ENCODE results near the gene CLDN8. TPM values are rescaled to one million over a fixed set of nuclear protein-coding genes. Genes with fewer than 3 reads are reported as not detected.

CLDN8 gene
- total RNA-seq, 1 experiment from 2014 or later: 0.45 TPM

DNA sequence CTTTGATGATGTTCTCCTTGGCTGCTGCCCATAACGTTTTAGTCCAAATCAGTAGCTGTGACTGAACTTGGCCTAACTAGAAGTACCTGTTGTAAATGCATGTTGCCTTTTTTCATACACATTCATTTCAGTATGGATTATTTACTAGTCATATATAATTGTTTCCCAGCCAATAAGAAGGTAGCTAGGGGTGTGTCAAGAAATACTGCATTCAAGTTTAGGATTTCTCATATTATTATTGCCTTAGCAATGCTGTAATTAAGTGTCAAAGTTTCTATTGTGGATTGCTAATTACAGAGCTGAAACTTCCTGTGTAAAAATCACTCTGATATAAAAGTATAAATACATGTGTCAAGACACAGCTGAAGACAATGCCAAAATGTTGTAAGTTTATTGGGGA, 49.2 kb downstream of the CLDN8 start, which contains the start of gene CLDN17:
CLDN17 (minus strand) TSS at position 101 of the 400 bp plus-strand sequence. CDS start 188 bp downstream, outside the sequence.
- H3K27me3 Mint-ChIP-seq (ENCODE audit: unreplicated experiment): no peaks in the 10 kb centered on the region
- no peaks in the 10 kb centered on the region for H3K9me3 Mint-ChIP-seq (ENCODE audit: low read depth, unreplicated experiment)
- CTCF ChIA-PET: no interaction called here
- DNase-seq: no peak
- BruUV-seq (replicated peaks): no TSS peak
- TF ChIP-seq, protein P1, sequence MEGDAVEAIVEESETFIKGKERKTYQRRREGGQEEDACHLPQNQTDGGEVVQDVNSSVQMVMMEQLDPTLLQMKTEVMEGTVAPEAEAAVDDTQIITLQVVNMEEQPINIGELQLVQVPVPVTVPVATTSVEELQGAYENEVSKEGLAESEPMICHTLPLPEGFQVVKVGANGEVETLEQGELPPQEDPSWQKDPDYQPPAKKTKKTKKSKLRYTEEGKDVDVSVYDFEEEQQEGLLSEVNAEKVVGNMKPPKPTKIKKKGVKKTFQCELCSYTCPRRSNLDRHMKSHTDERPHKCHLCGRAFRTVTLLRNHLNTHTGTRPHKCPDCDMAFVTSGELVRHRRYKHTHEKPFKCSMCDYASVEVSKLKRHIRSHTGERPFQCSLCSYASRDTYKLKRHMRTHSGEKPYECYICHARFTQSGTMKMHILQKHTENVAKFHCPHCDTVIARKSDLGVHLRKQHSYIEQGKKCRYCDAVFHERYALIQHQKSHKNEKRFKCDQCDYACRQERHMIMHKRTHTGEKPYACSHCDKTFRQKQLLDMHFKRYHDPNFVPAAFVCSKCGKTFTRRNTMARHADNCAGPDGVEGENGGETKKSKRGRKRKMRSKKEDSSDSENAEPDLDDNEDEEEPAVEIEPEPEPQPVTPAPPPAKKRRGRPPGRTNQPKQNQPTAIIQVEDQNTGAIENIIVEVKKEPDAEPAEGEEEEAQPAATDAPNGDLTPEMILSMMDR (IDR thresholded peaks at IDR 0.05; ENCODE audit: unreplicated experiment): no peak
- H3K4me1 Mint-ChIP-seq (ENCODE audit: low read depth, unreplicated experiment): no peaks in the 10 kb centered on the region
- H3K27ac Mint-ChIP-seq (ENCODE audit: unreplicated experiment): no peak within 1 kb of the TSS
- no peak within 1 kb of the TSS for H3K4me3 Mint-ChIP-seq (ENCODE audit: low read depth, unreplicated experiment)
- H3K36me3 Mint-ChIP-seq (ENCODE audit: insufficient read depth, unreplicated experiment): no peaks in the 10 kb centered on the region
- intact Hi-C loops (cut with micrococcal nuclease; ENCODE audit: unreplicated experiment): no loop called here

GRCh38 chr21:30166171-30166570, 49.7 kb downstream of the CLDN8 start:
- no peaks in the 10 kb centered on the region for H3K4me1 Mint-ChIP-seq (ENCODE audit: low read depth, unreplicated experiment)
- H3K27me3 Mint-ChIP-seq (ENCODE audit: unreplicated experiment): no peaks in the 10 kb centered on the region
- no peak for DNase-seq
- CTCF ChIA-PET: no interaction called here
- H3K36me3 Mint-ChIP-seq (ENCODE audit: insufficient read depth, unreplicated experiment): no peaks in the 10 kb centered on the region
- intact Hi-C loops (cut with micrococcal nuclease; ENCODE audit: unreplicated experiment): no loop called here
- TF ChIP-seq, protein P1 (IDR thresholded peaks at IDR 0.05; ENCODE audit: unreplicated experiment): no peak
- H3K27ac Mint-ChIP-seq (ENCODE audit: unreplicated experiment): no peak overlapping the region
- no peak overlapping the region for H3K4me3 Mint-ChIP-seq (ENCODE audit: low read depth, unreplicated experiment)
- BruUV-seq (replicated peaks): no TSS peak
- no peaks in the 10 kb centered on the region for H3K9me3 Mint-ChIP-seq (ENCODE audit: low read depth, unreplicated experiment)

DNA sequence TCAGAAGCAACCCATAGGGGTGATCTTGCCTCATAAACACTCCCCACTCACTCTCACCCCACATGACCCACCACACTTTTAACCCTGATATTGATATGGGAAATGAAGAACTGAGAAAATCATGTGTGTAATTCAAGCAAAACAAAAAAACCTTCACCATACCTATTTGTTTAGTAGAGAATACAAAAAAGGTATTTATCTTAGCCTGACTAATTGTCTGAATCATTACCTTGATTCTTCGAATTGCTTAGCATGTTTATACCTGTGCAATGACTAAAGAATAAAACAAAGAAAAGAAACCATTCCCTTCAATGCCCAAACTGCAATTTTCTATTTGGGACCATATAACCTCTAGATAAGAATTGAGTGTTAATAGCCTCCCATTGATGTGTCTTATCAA, 51.1 kb downstream of the CLDN8 start:
- H3K4me3 Mint-ChIP-seq (ENCODE audit: low read depth, unreplicated experiment): no peak overlapping the region
- no peaks in the 10 kb centered on the region for H3K9me3 Mint-ChIP-seq (ENCODE audit: low read depth, unreplicated experiment)
- intact Hi-C loops (cut with micrococcal nuclease; ENCODE audit: unreplicated experiment): no loop called here

More for the DNA sequence above, 51.1 kb downstream of the CLDN8 start:
- Mint-ChIP-seq H3K27ac (ENCODE audit: unreplicated experiment) (no peak overlapping the region), H3K4me1 (ENCODE audit: low read depth, unreplicated experiment) (no peaks in the 10 kb centered on the region), H3K27me3 (ENCODE audit: unreplicated experiment) (no peaks in the 10 kb centered on the region), H3K36me3 (ENCODE audit: insufficient read depth, unreplicated experiment) (no peaks in the 10 kb centered on the region)
- TF ChIP-seq, protein P1 (IDR thresholded peaks at IDR 0.05; ENCODE audit: unreplicated experiment): no peak
- DNase-seq: no peak
- CTCF ChIA-PET: interaction anchor here (0.5 kb wide), 1 partner anchor 58 kb away, joined by 7 read pairs; no protein-coding TSS in a partner anchor
- no TSS peak for BruUV-seq (replicated peaks)

Other genes with a start within 250 kb of the CLDN8 start
- not detected in 2 replicates for gene CLDN17, start 49.3 kb downstream of the CLDN8 start, total RNA-seq (2022)
- not detected in 2 replicates for gene KRTAP24-1, start 66.9 kb upstream of the CLDN8 start, total RNA-seq (2022)
- gene KRTAP25-1, start 73.4 kb upstream of the CLDN8 start, total RNA-seq (2022): not detected in 2 replicates
- gene KRTAP26-1, start 104.2 kb upstream of the CLDN8 start, total RNA-seq (2022): not detected in 2 replicates
- not detected in 2 replicates for gene KRTAP27-1, start 121.6 kb upstream of the CLDN8 start, total RNA-seq (2022)
- gene KRTAP23-1, start 132.5 kb upstream of the CLDN8 start, total RNA-seq (2022): not detected in 2 replicates
- not detected in 2 replicates for gene KRTAP13-2, start 156.2 kb upstream of the CLDN8 start, total RNA-seq (2022)
- not detected in 2 replicates for gene KRTAP13-1, start 179.9 kb upstream of the CLDN8 start, total RNA-seq (2022)
- not detected in 2 replicates for gene KRTAP13-3, start 209.8 kb upstream of the CLDN8 start, total RNA-seq (2022)
- gene KRTAP13-4, start 214.1 kb upstream of the CLDN8 start, total RNA-seq (2022): not detected in 2 replicates
- gene KRTAP15-1, start 224.2 kb upstream of the CLDN8 start, total RNA-seq (2022): not detected in 2 replicates

Data from Calu3 (cell line).